Stimulated activated CD4-positive, alpha-beta T cell treated with anti-CD3 and anti-CD28 coated beads, Interleukin-15, amount 100 ng/mL, for 48 hours (primary cell): ENCODE results near the gene ITGB2.
"Not testable (repeated sequence)": the region's sequence is repeated elsewhere in the genome, so short reads cannot be mapped to it uniquely, and the experiment has no call there.

ENCODE experiments used
- DNase-seq, 2 donors: peaks; one replicate each; pipeline ENCODE4 v3.0.0-alpha.2; 2020; ENCODE audit warnings: low read depth in 2 of 2

The ITGB2 gene

GRCh38 chr21:44884097-44884496 lies 36.6 kb downstream of the ITGB2 start:
- DNase-seq = no peak

GRCh38 chr21:44883250-44883649 lies 37.4 kb downstream of the ITGB2 start:
- DNase-seq = no peak

GRCh38 chr21:44881198-44881872 lies 39.4 kb downstream of the ITGB2 start:
- DNase-seq = no peak

GRCh38 chr21:44880405-44881197 lies 40.1 kb downstream of the ITGB2 start:
- no peak for DNase-seq

- not testable (repeated sequence) for DNase-seq
Observed at GRCh38 chr21:44879238-44879637, 41.5 kb downstream of the ITGB2 start.

- no peak for DNase-seq
Observed at GRCh38 chr21:44878053-44878982, 42.4 kb downstream of the ITGB2 start.

GRCh38 chr21:44876849-44877575 lies 43.7 kb downstream of the ITGB2 start:
- no peak for DNase-seq

- no peak for DNase-seq
Observed at GRCh38 chr21:44875316-44875700, 45.4 kb downstream of the ITGB2 start.

- no peak for DNase-seq
Observed at GRCh38 chr21:44874497-44875315, 46.0 kb downstream of the ITGB2 start.

GRCh38 chr21:44874240-44874496 lies 46.5 kb downstream of the ITGB2 start:
- DNase-seq = no peak

GRCh38 chr21:44873356-44874239 lies 47.1 kb downstream of the ITGB2 start, which contains the start of gene PTTG1IP:
Gene PTTG1IP (minus strand): TSS chr21:44873690. CDS start chr21:44873616, 74 bp downstream.
- DNase-seq = peak; percentile 98 to 99

- DNase-seq = no peak
Observed at GRCh38 chr21:44872649-44873355, 47.9 kb downstream of the ITGB2 start.

GRCh38 chr21:44872323-44872648 lies 48.4 kb downstream of the ITGB2 start:
- no peak for DNase-seq

- DNase-seq = no peak
Observed at GRCh38 chr21:44871576-44872269, 49.0 kb downstream of the ITGB2 start.

GRCh38 chr21:44870748-44871495 lies 49.8 kb downstream of the ITGB2 start:
- DNase-seq = no peak

GRCh38 chr21:44869781-44870747 lies 50.6 kb downstream of the ITGB2 start:
- DNase-seq = no peak

GRCh38 chr21:44868707-44869106 lies 52.0 kb downstream of the ITGB2 start:
- DNase-seq = no peak
